Activated CD8-positive, alpha-beta memory T cell treated with anti-CD3 and anti-CD28 coated beads for 1 hour (primary cell): ENCODE results near the gene ENOPH1.

ENCODE experiments used
- DNase-seq, 2 donors: peaks; one replicate each; pipeline ENCODE4 v3.0.0-alpha.2; 2020; ENCODE audit warnings: low read depth in 1 of 2; ENCODE audit errors: extremely low read depth in 1 of 2

Gene ENOPH1

DNA sequence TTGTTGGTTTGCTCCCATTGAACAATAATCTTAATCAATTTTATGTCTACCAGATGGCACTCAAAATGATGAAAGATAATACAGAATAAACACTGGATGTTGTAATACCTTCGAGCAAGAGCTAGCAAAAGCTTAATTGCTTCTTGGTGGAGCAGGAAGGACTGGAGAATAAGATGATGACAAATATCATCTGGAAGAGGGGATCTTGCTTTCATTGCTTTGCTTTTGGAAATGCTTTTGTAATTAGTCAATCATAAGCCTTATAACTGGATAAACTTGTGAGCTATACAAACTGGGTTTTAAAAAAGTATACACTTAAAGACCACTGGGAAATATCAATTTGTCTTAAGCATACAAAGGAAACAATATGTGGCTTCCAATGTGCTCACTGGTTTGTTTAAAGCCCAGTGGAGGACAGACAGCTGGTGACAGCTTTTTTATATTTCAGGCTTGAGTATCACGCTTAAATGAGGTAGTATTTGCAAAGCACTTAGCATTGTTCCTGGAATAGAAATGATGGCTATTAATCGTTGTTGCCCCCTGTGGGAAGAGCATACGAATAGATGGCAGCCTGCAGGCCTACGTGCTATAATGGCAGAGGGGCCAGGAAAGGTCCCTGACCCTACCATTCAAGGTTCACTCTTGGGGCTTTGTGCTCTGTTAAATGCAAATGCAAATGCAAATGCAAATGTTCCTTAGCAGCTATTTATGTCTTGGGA is 70.2 kb downstream of the ENOPH1 start:
- DNase-seq = no peak

- DNase-seq = no peak
Measured at GRCh38 chr4:82501154-82501442, 70.7 kb downstream of the ENOPH1 start.

- no peak for DNase-seq
Measured at GRCh38 chr4:82508011-82508410, 77.6 kb downstream of the ENOPH1 start.

DNA sequence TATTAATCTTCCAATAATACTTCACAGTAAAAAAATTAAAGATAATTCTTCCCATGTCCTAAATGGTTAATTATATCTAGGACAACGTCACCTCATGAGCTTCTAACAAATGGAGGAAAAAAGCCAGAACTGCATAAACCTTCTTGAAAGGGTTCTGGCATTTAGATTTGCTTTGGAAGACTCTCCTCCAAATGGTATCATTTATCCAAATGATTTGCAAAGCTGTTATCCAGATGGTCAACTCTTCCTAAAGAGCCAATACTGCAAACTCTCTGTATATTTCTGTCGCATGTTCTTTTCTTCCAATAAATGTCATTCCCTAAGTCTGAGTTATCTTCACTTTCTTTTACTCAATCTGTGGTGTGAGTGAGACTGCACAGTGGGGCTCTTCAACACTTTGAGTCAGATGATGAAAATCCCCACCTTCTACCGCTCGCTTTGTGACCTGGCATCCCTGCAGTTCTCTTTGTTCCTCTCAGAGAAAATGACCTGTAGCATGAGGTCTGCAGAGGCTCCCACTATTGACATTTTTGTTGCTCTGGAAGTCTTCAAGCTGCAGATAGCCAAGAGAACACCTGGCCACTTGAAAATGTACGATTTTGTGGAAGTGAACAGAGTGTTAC is 78.5 kb downstream of the ENOPH1 start:
- no peak for DNase-seq

- DNase-seq = no peak
Measured at GRCh38 chr4:82510216-82510615, 79.8 kb downstream of the ENOPH1 start.
